ENCODE measurements around the gene DLGAP1. TPM values are rescaled to one million over a fixed set of nuclear protein-coding genes. Genes with fewer than 3 reads are reported as not detected.

Gene DLGAP1
- total RNA-seq, 1 experiment from 2014 or later, result 23.2 TPM

DNA sequence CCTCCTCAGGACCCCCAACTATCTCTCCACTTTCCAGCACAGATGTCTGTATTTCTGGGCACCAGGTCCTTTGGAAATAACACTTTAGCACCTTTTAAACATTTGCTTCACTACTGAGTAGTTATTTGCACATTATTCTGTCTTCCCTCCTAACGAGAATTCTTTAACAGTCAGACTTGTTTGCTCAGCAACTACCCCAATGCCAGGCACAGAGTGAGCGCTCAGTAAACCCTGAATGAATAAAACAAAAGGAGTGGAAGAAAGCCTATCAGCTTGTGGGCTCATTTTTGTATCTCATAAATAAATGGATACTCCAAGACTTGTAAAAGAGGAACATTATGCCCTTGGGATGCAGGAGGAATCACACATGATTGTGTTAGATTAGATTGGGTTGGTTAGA, 554.8 kb downstream of the DLGAP1 start:
- Histone ChIP-seq H2BK20ac (ENCODE audit: low read depth, low read length, poor library complexity, severe bottlenecking) (no peak overlapping the region), H3K4me2 (ENCODE audit: insufficient read depth, insufficient read length, low read length) (no peak overlapping the region), H3K9me3 (ENCODE audit: control insufficient read depth, low read depth, low read length) (no peaks in the 10 kb centered on the region), H4K20me1 (ENCODE audit: control insufficient read depth, insufficient read depth, insufficient read length) (no peaks in the 10 kb centered on the region), H2AK5ac (ENCODE audit: insufficient read length, low read length) (no peak overlapping the region), H3T11ph (ENCODE audit: low read length) (no peak overlapping the region), H2BK5ac (ENCODE audit: insufficient read length, low read length) (no peak overlapping the region), H3K27ac (ENCODE audit: insufficient read length, low read depth, low read length) (no peak overlapping the region), H3K56ac (ENCODE audit: insufficient read length, low read depth, low read length) (no peak overlapping the region), H4K91ac (ENCODE audit: insufficient read length, low read depth, low read length) (no peak overlapping the region), H4K8ac (replicated peaks; ENCODE audit: insufficient read length, low read depth, low read length) (no peak overlapping the region), H3K9ac (ENCODE audit: extremely low read depth, insufficient read length, low read length) (no peak overlapping the region), H3K27me3 (ENCODE audit: insufficient read depth, low read length) (no peaks in the 10 kb centered on the region), H3K14ac (ENCODE audit: insufficient read depth, low read length) (no peak overlapping the region), H3K18ac (ENCODE audit: insufficient read length, low read depth, low read length) (no peak overlapping the region), H3K23ac (ENCODE audit: insufficient read length, low read depth, low read length) (no peak overlapping the region), H4K5ac (ENCODE audit: insufficient read length, low read depth, low read length) (no peak overlapping the region), H2AFZ (ENCODE audit: low read length) (no peak overlapping the region), H3K23me2 (ENCODE audit: insufficient read length, low read depth, low read length, poor library complexity, severe bottlenecking) (no peaks in the 10 kb centered on the region), H2BK120ac (ENCODE audit: low read depth, low read length, poor library complexity, severe bottlenecking) (no peak overlapping the region), H3K4me1 (ENCODE audit: insufficient read depth, low read length) (no peaks in the 10 kb centered on the region), H2BK12ac (ENCODE audit: insufficient read length, low read depth, low read length) (no peak overlapping the region), H2BK15ac (ENCODE audit: low read depth, low read length) (no peak overlapping the region), H3K79me1 (ENCODE audit: insufficient read depth, low read depth, low read length, poor library complexity, severe bottlenecking) (no peaks in the 10 kb centered on the region), H3K4ac (ENCODE audit: low read depth, low read length) (no peak overlapping the region), H3K79me2 (ENCODE audit: insufficient read depth, low read length) (no peaks in the 10 kb centered on the region)
- Mint-ChIP-seq H3K27ac (no peak overlapping the region), H3K4me1 (peaks cover 9 to 13% of the 10 kb centered on the region in 2 experiments; a peak in 3 of 4 replicates), H3K9me3 (no peaks in the 10 kb centered on the region), H3K36me3 (ENCODE audit: insufficient read depth in 1 of 3, low read depth in 3 of 3) (no peaks in the 10 kb centered on the region; a peak in 1 of 7 replicates), H3K27me3 (ENCODE audit: low read depth) (no peaks in the 10 kb centered on the region), H3K4me3 (no peak overlapping the region)
- no peak for DNase-seq
- no CpG with 5 or more reads among the region's 2 CpGs for WGBS (ENCODE audit: extremely low coverage, insufficient read length, low lambda C conversion rate)
- no peak for TF ChIP-seq CTCF (conservative IDR thresholded peaks at IDR 0.05)
